ENCODE measurements around the gene SENP6.
A peak's percentile ranks its signal among the peaks of the same experiment; 100 is the strongest.
"Not testable (repeated sequence)": the region's sequence is repeated elsewhere in the genome, so short reads cannot be mapped to it uniquely, and the experiment has no call there.

SENP6 gene

DNA sequence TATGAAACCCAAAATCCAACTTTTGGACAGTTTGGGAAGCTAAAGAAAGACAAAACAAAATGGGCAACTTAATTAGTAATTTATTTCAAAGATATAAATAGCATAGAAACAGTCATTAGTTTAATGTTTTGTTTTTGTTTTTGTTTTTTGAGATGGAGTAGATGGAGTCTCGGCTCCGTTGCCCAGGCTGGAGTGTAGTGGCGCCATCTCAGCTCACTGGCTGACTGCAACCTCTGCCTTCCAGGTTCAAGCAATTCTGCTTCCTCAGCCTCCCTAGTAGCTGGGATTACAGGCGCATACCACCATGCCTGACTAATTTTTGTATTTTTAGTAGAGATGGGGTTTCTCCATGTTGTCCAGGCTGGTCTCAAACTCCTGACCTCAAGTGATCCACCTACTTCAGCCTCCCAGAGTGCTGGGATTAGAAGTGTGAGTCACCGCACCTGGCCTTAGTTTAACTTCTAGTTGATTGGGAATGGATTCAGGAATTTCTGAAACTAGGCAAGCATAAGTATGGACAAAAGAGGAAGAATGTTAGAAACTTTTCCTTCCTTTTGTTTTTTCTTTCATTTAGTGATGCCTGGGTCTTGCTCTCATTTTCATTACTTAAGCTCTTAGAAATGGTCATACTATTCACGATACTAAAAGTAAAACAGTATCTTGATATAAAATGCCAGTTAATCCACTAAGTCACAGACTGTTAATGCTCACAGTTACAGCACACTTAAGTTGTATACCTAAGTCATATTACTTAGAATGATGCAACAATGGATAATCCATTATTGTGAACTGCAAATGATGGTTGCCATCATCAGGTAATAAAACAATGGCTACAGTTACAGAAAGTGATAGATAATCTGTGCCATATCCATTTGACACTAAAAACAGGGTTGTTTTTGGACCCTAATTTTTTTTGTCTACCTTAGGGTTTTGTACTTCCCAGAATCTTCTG is 8.2 kb downstream of the SENP6 start:
- DNase-seq (ENCODE audit: low spot score): no peak

DNA sequence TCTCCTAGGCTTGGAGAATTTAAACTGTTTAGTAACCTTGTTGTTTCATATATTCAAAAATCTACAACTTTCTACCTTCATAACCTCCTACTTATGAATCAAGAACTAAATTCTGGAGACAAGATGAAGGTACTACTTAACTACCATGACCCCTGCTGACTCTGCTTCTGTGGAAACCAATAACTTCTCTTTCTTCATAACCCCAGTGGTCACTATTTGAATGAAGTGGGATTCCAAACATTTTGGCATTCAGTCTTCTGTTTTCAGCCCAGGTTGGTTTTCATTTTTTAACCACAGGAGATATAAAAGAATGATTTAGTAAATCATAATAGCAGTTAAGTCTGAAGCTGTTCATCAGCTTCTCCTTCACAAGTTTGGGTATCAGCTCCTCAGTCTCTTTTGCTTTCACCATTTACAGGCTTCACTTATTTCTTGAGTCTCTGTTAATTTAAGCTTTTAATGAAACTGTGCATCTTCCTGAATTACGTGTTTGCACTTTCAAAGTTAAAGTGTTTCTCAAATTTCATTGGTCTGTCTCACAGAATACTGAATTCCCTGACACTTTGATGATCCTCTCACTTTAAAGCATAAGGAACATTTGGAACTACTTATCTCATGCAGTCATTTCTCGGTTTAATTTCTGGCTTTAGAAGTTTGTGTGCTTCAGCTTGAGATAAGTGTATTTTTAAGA is 9.5 kb downstream of the SENP6 start:
- no peak for DNase-seq (ENCODE audit: low spot score)

- DNase-seq (ENCODE audit: low spot score): peak; percentile 52
Measured at GRCh38 chr6:75611702-75612375, 10.2 kb downstream of the SENP6 start.

- no peak for DNase-seq (ENCODE audit: low spot score)
Measured at GRCh38 chr6:75612434-75612833, 10.8 kb downstream of the SENP6 start.

- no peak for DNase-seq (ENCODE audit: low spot score)
Measured at GRCh38 chr6:75613056-75613501, 11.4 kb downstream of the SENP6 start.

GRCh38 chr6:75618437-75618836 is 16.8 kb downstream of the SENP6 start:
- DNase-seq (ENCODE audit: low spot score): no peak

GRCh38 chr6:75619230-75619899 is 17.7 kb downstream of the SENP6 start:
- DNase-seq (ENCODE audit: low spot score): no peak

GRCh38 chr6:75620381-75621304 is 19.0 kb downstream of the SENP6 start:
- no peak for DNase-seq (ENCODE audit: low spot score)

- DNase-seq (ENCODE audit: low spot score): no peak
Measured at GRCh38 chr6:75621846-75622245, 20.2 kb downstream of the SENP6 start.

GRCh38 chr6:75623491-75623890 is 21.8 kb downstream of the SENP6 start:
- no peak for DNase-seq (ENCODE audit: low spot score)

- no peak for DNase-seq (ENCODE audit: low spot score)
Measured at GRCh38 chr6:75624335-75624734, 22.7 kb downstream of the SENP6 start.

DNA sequence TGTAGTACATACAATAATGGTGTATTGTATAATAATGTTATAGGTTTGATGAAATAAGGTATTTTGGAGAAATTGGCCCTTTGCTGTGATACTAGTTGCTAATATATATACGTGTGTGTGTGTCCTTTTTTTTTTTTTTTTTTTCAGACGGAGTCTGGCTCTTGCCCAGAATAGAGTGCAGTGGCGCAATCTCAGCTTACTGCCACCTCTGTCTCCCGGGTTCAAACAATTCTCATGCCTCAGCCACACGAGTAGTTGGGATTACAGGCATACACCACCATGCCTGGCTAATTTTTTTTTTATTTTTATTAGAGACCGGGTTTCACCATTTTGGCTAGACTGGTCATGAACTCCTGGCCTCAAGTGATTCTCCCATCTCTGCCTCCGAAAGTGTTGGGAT is 23.3 kb downstream of the SENP6 start:
- no peak for DNase-seq (ENCODE audit: low spot score)

GRCh38 chr6:75626561-75626960 is 24.9 kb downstream of the SENP6 start:
- no peak for DNase-seq (ENCODE audit: low spot score)

DNA sequence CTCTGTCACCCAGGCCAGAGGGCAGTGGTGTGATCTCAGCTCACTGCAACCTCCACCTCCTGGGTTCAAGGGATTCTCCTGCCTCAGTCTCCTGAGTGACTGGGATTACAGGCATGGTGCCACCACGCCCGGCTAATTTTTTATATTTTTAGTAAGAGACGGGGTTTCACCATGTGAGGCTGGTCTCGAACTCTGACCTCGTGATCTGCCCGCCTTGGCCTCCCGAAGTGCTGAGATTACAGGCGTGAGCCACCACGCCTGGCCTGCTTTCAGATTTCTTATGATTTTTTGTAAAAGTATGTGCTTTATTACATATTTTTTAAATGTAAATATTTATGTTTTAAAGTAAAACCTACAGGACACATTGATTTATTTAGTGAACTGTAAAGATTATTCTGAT is 26.0 kb downstream of the SENP6 start:
- not testable (repeated sequence) for DNase-seq (ENCODE audit: low spot score)

DNA sequence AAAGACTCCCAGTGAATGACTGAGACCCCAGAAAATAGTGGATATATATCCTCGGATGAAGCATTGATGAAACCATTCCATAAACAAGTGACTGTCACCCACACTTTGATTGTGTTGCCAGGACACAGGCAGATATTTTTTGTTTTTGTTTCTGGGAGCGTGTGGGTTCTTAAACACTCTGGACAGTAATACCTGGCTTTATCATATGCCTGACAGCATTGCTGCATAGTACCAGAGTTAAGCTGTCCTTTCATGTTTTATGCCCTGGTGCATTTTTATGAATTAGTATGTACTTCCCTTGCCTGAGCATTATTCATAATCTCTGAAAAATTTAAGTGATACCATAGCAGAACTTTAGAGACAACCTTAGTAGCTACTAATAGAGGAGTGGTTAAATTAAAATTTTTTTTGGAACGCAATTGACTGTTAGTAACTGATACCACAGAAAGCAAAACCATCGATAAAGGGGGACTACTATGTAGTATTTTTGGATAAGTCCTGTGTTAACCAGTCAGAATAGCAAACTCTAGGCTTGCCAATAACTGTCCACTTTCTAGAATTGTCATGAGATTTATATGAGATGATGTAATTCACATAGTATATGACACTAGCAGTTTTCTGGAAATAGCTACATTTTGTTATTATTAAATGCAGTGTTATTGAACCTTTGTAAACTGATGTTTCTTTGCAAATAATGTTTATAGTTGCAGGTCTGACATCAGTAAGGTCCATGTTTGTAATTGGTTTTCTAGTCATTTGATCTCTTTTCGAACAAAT is 30.4 kb downstream of the SENP6 start:
- no peak for DNase-seq (ENCODE audit: low spot score)

DNA sequence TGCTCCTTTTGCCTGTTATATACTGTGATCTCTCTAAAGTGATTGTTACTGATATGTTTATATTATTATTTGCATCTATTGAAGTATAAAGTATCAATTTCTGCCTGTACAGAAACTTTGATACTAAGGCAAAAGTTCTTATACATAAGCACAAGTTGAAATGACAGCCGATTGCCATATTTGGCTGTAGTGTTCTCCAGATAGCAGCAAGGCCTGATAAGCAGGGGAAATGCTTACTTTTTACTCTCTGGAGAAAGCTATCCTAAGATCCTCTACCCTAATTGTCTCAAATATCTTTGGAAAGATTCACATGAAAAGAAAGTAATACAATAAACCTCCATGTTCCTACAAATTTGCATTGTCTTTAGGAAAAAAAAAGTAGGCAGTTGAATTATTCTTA is 31.4 kb downstream of the SENP6 start:
- no peak for DNase-seq (ENCODE audit: low spot score)

GRCh38 chr6:75642311-75642710 is 40.6 kb downstream of the SENP6 start:
- no peak for DNase-seq (ENCODE audit: low spot score)

- no peak for DNase-seq (ENCODE audit: low spot score)
Measured at GRCh38 chr6:75643173-75643572, 41.5 kb downstream of the SENP6 start.

GRCh38 chr6:75656479-75656878 is 54.8 kb downstream of the SENP6 start:
- DNase-seq (ENCODE audit: low spot score): no peak

DNA sequence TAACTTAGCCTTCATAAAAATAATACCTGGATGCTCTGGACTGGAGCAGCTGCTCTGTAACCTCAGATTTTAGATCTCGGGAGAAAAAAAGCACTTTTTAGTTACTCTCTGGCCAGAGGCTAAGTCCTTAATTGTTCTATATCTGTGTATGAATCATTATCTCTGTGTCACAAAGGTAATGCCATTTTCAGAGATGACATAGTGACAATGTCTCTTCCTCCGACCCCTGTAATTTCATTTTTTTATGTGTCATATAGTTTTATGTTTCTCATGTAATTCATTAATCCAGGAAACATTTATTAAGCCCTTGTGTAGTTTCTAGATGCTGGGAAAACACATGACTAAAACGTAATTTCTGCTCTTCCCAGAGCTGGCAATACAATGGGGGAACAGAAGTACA is 55.6 kb downstream of the SENP6 start:
- no peak for DNase-seq (ENCODE audit: low spot score)
